ENCODE results near the gene EGLN3. TPM values are rescaled to one million over a fixed set of nuclear protein-coding genes. Genes with fewer than 3 reads are reported as not detected.
A peak's percentile ranks its signal among the peaks of the same experiment; 100 is the strongest.

Gene EGLN3
- total and polyA plus RNA-seq, 2 of the 13 experiments (the other 11 are each of a cell fraction or from before 2014, with no cell fraction given) = 0.18 to 27.3 TPM

DNA sequence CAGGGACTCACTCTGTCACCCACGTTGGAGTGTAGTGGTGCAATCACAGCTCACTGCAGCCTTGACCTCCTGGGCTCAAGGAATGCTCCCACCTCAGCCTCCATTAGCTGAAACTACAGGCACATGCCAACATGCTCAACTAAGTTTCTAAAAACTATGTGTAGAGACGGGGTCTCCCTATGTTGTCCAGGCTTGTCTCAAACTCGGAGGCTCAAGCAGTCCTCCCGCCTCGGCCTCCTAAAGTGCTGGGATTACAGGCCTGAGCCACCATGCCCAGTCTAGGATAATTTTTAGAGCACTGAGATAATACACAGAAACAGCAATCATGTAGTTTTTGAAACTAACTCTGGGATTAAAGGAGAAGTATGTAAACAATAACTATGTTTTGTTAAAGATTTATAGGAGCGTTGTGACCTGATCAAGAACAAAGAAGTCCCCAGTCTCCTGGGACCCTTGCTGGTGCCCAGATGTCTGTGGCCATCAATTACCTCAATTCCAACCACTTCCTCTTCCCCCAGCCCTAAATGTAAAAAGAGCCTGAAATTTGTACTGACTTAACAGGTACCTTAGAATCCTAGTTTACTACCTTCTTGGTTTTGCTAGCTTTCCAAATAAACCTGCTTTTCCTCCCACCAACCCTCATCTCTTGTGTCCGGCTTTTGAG lies 28.9 kb upstream of the EGLN3 start (continued):
- no peak for TF ChIP-seq THAP7 (CRISPR knock-in tag; IDR thresholded peaks at IDR 0.05)
- peak; percentile 54; the same call in 1 of the 2 replicates for TF ChIP-seq RARA (CRISPR knock-in tag; IDR thresholded peaks at IDR 0.05)
- no peak for TF ChIP-seq HIVEP1 (CRISPR knock-in tag; IDR thresholded peaks at IDR 0.05)
- TF ChIP-seq TERF1 (CRISPR knock-in tag; IDR thresholded peaks at IDR 0.05) = no peak
- no peak for TF ChIP-seq KLF11 (CRISPR knock-in tag; IDR thresholded peaks at IDR 0.05)
- peak; percentile 28; the same call in 1 of the 2 replicates for TF ChIP-seq RXRB (CRISPR knock-in tag; IDR thresholded peaks at IDR 0.05; ENCODE audit: borderline replicate concordance)
- TF ChIP-seq, protein P1, sequence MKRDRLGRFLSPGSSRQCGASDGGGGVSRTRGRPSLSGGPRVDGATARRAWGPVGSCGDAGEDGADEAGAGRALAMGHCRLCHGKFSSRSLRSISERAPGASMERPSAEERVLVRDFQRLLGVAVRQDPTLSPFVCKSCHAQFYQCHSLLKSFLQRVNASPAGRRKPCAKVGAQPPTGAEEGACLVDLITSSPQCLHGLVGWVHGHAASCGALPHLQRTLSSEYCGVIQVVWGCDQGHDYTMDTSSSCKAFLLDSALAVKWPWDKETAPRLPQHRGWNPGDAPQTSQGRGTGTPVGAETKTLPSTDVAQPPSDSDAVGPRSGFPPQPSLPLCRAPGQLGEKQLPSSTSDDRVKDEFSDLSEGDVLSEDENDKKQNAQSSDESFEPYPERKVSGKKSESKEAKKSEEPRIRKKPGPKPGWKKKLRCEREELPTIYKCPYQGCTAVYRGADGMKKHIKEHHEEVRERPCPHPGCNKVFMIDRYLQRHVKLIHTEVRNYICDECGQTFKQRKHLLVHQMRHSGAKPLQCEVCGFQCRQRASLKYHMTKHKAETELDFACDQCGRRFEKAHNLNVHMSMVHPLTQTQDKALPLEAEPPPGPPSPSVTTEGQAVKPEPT (CRISPR knock-in tag; IDR thresholded peaks at IDR 0.05; ENCODE audit: low read depth) = no peak
- TF ChIP-seq CBFB (CRISPR knock-in tag; IDR thresholded peaks at IDR 0.05) = no peak
- TF ChIP-seq MEF2D (CRISPR knock-in tag; IDR thresholded peaks at IDR 0.05) = no peak
- no peak for TF ChIP-seq HHEX (CRISPR knock-in tag; IDR thresholded peaks at IDR 0.05)
- TF ChIP-seq ZNF670 (CRISPR knock-in tag; IDR thresholded peaks at IDR 0.05; ENCODE audit: borderline replicate concordance) = peak; percentile 45; the same call in 1 of the 2 replicates
- no peak for TF ChIP-seq ADNP (CRISPR knock-in tag; IDR thresholded peaks at IDR 0.05)
- no peak for TF ChIP-seq KDM5B (CRISPR knock-in tag; IDR thresholded peaks at IDR 0.05; ENCODE audit: borderline replicate concordance)
- TF ChIP-seq, protein P2, sequence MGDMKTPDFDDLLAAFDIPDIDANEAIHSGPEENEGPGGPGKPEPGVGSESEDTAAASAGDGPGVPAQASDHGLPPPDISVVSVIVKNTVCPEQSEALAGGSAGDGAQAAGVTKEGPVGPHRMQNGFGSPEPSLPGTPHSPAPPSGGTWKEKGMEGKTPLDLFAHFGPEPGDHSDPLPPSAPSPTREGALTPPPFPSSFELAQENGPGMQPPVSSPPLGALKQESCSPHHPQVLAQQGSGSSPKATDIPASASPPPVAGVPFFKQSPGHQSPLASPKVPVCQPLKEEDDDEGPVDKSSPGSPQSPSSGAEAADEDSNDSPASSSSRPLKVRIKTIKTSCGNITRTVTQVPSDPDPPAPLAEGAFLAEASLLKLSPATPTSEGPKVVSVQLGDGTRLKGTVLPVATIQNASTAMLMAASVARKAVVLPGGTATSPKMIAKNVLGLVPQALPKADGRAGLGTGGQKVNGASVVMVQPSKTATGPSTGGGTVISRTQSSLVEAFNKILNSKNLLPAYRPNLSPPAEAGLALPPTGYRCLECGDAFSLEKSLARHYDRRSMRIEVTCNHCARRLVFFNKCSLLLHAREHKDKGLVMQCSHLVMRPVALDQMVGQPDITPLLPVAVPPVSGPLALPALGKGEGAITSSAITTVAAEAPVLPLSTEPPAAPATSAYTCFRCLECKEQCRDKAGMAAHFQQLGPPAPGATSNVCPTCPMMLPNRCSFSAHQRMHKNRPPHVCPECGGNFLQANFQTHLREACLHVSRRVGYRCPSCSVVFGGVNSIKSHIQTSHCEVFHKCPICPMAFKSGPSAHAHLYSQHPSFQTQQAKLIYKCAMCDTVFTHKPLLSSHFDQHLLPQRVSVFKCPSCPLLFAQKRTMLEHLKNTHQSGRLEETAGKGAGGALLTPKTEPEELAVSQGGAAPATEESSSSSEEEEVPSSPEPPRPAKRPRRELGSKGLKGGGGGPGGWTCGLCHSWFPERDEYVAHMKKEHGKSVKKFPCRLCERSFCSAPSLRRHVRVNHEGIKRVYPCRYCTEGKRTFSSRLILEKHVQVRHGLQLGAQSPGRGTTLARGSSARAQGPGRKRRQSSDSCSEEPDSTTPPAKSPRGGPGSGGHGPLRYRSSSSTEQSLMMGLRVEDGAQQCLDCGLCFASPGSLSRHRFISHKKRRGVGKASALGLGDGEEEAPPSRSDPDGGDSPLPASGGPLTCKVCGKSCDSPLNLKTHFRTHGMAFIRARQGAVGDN (CRISPR knock-in tag; IDR thresholded peaks at IDR 0.05) = no peak
- no peak for TF ChIP-seq ZNF263 (CRISPR knock-in tag; IDR thresholded peaks at IDR 0.05)
- TF ChIP-seq HNF1A (IDR thresholded peaks at IDR 0.05; ENCODE audit: low read depth) = no peak
- no peak for TF ChIP-seq HNF1A (CRISPR knock-in tag; IDR thresholded peaks at IDR 0.05; ENCODE audit: borderline replicate concordance)
- no peak for TF ChIP-seq RFXAP (CRISPR knock-in tag; IDR thresholded peaks at IDR 0.05; ENCODE audit: borderline replicate concordance)
